GM21423 (cell line): ENCODE data around the gene PAQR6.

Experiments used
- ATAC-seq: cut with Tn5 transposase; IDR thresholded peaks from one replicate; pipeline ENCODE4 v1.9.1; 2021; ENCODE audit warnings: mild to moderate bottlenecking, moderate library complexity; ENCODE audit not compliant: unreplicated experiment

The PAQR6 gene

DNA sequence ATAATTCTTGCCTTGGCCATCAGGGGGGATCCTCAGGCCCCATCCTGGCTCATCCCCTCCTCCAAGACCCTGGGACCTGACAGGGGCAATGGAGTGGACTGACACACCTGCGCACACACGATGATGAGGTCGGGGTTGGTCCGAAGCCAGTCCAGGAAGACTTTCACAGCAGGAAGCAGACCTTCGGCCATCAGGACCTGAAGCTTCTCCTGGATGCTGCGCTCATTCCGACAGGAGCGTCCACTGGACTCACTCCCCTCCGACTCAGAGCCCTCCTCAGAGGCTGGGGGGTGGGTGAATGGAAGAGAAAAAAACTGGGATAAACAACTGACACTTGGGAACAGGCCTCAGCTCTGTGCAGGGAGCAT lies 15.4 kb upstream of the PAQR6 start:
- ATAC-seq, result no peak

DNA sequence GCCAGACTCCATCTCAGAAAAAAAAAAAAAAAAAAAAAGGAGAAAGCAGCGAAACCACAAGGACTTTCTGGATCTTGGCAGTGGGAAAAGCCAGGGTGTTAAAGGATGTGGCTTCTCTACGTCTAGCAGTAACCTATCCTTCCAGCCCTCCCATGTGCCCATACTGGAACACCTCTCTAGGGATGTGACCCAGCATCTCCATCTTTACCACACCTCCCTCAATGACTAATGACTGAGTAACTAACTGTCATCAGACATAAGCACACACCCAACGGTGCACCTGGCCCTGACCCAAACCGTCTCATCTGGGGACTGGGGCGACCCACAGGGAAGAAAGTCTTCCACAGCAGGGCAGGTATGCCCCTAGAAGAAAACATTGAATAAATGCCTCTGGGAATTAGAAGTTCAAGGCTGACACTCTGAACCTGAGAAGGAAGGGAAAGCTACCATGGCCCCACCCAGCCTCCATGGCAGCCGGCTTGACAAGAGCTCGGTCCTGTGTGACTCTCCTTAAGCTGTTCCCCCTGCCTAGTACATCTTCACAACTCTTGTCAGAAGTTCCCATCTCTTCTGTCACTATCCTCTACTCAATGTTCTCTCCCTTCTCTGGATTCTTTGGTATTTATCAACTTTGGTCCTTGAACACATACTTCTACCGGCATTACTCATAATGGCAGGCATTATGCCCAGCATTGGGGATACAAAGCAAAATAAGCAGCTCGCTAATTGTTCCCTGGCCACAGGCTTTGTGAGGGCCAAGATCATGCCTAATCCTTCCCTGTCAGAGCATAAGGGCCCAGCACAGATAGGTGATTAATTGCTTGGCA lies 14.8 kb upstream of the PAQR6 start:
- ATAC-seq, result no peak

DNA sequence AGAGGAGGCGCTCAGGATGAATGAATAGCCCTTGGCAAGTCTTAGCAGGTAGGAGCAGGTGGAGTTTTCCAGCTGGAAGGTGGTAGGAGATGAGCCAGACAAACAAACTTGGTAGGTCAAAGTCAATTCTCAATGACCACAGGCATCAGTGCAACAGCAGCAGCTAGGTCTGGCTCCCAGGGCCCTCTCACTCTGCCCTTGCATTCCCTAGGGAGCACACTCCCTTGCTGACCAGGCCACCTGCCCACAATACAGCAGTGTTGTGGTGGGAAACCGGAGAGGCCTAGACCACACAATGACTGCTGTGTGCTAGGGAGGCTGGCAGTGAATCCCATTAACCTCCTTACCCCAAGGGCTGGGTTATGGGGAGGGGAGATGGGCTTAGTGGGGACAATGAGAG lies 13.0 kb upstream of the PAQR6 start:
- ATAC-seq, result no peak

DNA sequence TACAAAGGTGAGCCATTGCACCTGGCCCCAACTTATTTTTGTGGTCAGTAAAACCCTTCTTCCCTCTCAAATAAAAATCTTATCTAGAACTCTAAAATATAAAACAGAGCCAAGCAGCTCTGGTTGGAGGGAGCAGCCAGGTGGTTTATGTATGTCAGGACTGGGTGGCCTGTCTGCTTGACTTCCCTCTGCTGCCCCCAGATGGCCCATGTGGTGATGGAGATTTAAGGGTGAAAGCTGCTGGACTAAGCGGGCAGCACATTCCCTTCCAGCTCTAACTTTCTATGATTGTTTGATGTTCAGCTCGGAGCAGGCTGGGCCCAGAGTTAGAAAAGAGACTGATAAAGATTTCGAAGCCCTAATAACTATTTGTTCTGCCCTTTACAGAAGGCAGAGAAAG lies 11.9 kb upstream of the PAQR6 start:
- no peak for ATAC-seq

DNA sequence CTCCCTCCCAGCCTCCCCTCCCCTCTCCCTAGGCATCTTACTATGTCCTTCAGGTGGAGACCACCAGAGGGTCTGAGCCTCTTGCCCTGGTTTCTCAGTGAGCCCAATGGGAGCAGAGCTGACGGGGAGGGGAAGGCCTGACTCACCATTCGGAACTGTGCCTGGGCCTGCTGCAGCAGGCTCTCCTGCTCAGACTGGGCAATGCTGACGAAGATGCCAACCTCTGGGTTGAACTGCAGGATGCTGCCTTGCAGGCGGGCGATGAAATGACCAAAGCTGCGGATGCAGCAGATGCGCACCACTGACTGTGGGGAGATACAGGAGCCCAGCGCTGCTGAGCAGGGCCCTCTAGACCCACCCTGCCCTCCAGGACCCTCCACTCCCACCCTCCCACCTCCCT lies 11.0 kb upstream of the PAQR6 start:
- no peak for ATAC-seq

DNA sequence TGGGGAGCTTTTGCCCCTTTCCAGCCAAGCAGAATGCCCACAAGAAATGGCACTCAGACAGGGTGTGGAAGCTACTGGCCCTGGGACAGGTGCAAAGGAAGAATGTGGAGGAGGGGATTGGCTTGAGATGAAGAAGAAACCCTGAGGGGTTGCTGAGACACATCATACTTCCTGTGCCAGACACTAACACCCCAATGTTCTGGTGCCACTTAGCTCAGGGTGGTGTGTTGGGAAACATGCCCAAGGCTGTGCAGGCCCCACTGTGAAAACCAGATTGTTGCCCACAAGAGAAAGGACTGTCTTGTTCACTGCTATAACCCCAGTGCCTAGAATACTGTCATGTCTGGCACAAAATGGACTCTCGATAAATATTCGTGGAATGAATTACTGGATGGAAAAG lies 9.9 kb upstream of the PAQR6 start:
- ATAC-seq, result no peak

DNA sequence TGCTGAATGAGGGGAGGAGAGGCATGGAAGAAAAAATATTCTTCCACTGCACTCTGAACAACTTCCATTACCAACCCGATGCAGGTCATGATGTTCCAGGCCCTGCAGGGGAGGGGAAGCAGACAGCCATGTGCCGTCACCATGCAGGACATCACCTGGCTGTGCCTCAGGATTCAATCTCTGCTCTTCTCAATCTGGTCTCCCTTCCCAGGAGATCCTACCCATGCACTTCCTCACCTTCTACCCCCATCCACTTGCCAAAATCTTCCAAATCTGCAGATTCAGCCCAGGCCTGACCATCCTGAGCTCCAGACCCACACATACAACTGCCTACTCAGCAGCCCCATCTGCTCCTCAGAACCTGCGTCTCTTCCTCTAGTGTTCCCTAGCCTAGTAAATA lies 5.8 kb upstream of the PAQR6 start:
- no peak for ATAC-seq

DNA sequence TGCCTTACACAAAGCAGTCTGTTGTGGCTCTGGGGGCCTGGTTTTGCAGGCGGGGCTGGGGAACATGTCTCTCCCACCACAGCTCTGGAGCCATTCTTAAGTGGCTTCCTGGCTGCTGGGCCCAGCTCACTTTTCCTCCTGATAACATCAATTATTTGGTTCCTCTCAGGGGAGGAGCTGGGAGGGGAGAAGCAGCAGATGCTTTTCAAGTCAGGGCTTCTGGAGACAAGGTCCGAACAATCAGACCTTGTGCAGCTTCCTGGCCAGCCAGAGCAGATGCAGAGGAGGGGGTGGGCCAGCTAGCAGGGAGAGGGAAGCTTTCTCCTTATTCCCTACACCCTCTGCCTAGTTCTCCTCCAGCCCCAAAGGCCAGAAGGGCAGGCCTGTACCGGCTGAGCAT lies 3.7 kb upstream of the PAQR6 start:
- ATAC-seq, result no peak

DNA sequence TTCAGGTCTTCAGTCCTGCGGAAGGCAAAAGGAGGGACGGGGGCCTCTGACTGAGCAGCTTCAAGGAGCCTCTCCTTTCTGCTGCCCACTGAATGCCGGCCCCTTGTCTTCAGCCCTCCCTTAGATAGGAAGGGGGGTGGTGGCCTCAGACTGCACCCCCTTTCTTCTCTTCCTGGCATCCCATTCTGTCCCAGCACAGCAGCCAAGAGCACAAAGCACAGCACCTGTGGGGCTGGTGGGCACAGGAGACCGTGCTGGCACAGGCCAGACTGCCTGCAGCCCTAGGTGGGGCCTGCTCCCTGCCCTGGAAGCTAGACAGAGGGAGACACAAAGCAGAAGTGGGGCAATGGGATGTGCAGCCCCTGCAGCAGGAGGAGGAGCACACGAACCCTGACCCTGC lies 1.7 kb upstream of the PAQR6 start:
- no peak for ATAC-seq

DNA sequence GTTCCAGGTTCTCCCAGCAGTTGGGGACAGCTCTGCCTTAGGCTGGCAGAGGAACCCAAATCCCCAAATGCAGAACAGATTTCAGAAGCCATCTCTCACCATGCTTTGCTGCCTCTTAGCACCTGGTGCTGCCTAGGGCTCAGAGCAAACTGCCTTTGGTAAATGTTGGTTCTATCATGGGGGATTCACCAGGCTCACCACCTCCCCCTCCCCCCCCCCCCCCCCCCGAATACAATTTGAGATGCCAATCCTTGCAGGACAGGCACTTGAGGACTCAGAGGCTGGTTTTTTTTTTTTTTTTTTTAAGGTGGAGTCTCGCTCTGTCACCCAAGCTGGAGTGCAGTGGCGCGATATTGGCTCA lies 447 bp upstream of the PAQR6 start:
- ATAC-seq, result no peak

DNA sequence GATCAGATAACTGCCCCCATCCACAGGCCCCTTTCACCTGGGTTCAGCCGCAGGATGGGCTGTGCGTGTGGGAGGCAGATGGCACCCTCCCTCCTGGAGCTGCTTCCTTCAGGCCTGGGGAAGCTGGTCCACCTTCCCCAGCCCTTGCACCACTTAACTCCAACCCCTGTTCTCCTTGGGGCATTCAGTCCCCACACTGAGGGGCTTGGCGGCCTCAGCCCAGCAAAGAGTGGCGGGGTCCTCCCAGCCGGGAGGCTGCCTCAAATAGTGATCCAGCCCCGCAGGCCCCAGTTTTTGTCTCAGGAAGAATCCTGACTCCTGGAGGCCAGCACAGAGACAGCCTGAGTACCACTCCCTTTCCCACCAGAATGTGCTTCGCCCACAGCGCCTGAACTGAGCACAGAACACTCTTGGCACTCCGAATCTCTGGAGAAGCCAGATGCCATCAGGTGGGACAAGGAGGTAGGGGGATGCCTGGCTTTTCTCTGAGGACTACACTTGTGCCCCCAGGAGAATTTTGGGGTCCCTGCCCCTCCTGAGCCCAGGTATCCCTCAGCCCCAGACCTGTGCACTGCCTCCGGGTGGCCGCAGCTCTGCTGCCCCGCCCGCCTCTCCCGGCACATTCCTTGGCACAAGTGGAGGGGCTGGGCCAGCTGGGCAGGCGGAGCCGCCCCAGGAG lies 936 bp downstream of the PAQR6 start:
- ATAC-seq, result no peak

DNA sequence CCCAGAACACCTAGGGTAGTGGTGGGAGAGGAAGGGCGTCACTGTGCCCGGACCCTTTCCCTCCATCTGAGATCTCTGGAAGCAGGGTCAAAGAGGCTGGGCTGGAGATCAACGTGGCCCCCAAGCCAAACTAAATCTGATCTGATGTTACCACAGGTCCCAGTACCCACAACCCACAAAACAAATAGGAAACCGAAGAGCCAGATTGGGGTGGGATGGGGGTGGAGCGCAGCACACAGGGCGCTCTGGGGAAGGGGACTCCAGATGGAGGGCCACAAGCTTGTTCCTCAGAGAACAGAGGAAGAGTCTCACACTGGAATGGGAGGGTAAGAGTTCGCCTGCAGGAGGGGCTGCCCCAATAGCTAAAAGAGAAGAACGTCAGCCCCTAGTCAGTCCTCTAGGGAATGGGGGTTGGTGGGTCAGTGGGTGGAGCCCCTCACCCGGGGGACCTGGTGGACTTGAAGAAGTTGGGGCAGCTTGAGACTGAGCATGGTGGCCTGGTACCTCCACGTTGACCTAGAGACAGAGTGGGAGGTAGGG lies 1.5 kb downstream of the PAQR6 start:
- no peak for ATAC-seq

DNA sequence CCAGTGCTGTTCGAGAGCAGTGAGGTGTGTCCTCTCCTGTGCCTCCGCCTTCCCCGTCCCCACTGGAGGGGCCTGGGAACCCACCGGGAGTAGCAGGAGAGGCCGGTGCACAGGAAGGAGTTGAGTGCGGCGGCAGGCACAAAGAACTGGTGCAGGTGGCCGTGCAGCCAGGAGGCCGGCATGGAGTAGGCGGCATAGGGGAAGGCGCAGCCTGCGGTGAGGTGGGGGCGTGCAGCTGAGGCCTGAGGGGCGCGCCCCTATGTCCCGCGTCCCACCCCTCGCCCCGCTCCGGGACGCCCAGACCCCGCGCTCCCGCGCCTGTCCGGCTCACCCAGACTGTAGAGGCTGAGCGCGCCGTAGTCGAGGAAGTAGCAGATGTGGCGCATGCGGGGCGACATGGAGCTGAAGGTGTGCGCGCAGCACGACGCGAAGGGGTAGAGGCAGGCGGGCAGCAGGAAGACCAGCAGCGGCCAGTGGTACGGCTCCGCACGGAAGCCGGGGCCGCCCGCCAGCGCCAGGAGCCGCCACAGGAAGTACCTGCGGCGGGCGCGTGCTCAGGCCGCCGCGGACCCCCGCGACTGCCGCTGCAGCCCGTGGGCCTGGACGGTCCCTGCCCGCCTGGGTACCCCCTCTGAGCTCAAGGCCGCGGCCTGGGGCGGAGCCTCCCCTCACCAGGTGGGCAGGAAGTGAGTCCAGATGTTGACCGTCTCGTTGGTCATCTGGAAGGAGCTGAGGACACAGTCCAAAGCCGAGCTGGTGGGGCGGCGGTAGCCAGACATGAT lies 2.2 kb downstream of the PAQR6 start:
- ATAC-seq, result no peak

DNA sequence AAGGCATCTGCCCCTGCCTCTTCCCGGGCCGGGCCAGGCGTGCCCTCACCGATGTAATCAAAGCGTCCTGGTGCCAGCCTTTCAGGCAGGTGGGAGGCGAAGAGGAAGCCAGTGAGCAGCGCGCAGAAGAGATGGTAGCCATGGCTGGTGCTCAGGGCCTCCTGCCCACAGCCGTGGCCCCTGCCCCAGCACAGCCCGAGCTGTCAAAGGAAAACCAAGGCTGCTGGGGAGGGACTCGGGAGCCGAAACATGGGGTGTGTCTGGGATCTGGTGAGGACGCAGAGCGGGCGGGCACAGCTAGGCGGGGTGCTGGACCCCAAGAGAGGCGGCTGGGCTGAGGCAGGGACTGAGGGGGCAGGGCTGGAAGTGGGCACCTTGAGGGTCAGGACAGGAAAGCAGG lies 3.1 kb downstream of the PAQR6 start:
- ATAC-seq, result no peak

DNA sequence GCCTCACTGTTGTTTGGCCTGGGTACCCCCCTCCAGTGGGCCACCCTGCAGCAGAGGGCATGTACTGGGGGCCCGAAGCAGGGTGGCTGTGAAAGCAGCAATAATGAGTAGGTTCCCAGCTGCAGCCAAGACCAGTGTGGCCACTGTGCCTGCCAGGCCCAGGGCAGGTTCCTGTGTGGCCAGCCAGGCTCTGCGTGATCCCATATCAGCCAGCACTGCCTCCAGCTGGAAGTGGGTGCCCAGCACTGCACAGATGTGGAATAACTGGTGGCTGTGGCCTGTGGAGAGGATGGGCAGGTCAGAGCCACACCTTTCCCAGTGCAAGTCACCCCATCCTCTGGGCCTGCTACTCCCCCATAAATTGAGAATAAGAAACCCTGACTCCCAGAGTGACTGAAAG lies 3.7 kb downstream of the PAQR6 start:
- ATAC-seq, result no peak

DNA sequence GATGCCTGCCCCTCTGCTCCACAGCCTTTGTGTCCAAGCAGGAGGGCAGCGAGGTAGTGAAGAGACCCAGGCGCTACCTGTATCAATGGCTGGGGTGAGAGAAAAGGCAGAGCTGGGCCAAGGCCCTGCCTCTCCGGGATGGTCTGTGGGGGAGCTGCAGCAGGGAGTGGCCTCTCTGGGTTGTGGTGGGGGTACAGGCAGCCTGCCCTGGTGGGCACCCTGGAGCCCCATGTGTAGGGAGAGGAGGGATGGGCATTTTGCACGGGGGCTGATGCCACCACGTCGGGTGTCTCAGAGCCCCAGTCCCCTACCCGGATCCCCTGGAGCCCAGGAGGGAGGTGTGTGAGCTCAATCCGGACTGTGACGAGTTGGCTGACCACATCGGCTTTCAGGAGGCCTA lies 5.1 kb downstream of the PAQR6 start:
- ATAC-seq, result no peak

DNA sequence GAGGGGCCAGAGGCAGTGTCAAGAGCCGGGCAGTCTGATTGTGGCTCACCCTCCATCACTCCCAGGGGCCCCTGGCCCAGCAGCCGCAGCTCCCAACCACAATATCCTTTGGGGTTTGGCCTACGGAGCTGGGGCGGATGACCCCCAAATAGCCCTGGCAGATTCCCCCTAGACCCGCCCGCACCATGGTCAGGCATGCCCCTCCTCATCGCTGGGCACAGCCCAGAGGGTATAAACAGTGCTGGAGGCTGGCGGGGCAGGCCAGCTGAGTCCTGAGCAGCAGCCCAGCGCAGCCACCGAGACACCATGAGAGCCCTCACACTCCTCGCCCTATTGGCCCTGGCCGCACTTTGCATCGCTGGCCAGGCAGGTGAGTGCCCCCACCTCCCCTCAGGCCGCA lies 5.9 kb downstream of the PAQR6 start, which contains the start of gene BGLAP:
Gene BGLAP (plus strand): TSS at position 259 of the 400 bp plus-strand sequence. CDS start 48 bp downstream, at position 307.
- no peak for ATAC-seq

DNA sequence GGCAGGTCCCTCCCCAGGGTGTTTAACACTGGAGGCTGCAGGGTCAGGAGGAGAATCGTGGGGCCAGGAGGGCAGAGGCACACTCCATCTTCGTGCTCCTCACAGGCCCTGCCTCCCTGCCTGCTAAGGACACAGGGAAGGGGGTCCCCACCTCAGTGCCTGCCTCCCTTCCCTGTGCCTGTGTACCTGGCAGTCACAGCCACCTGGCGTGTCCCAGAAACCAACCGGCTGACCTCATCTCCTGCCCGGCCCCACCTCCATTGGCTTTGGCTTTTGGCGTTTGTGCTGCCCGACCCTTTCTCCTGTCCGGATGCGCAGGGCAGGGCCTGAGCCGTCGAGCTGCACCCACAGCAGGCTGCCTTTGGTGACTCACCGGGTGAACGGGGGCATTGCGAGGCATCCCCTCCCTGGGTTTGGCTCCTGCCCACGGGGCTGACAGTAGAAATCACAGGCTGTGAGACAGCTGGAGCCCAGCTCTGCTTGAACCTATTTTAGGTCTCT lies 6.5 kb downstream of the PAQR6 start:
- no peak for ATAC-seq

DNA sequence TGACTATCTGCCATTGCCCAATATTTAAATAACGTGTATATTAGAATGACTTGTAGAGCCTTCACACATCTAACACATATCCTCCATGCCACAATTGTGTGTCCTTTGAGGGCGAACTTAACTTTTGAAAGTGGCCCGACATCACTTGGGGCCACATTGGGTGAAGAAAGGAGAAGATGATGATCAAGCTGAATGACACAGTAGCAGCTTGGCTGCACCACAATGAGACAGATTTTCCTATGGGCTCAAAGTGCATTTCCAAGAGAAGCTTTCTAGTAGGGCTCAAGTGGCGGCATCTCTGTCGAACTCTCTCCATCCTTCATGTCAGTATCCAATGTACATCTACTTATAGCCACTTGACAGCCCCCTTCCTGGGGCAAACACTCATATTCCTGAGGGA lies 9.6 kb downstream of the PAQR6 start:
- no peak for ATAC-seq

DNA sequence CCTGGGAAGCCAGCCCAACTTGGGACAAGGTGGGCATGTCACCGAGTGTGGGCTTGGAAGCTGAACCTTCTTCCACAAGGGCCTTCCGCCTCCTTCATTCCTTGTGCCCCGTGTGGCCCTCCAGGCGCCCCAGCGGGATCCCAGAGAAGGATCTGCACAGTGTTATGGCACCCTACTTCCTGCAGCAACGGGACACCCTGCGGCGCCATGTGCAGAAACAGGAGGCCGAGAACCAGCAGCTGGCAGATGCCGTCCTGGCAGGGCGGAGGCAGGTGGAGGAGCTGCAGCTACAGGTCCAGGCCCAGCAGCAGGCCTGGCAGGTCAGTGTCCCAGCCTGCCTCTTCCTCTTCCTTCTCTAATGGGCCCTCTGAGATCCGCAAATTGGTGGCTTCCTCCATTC lies 11.7 kb downstream of the PAQR6 start:
- no peak for ATAC-seq

DNA sequence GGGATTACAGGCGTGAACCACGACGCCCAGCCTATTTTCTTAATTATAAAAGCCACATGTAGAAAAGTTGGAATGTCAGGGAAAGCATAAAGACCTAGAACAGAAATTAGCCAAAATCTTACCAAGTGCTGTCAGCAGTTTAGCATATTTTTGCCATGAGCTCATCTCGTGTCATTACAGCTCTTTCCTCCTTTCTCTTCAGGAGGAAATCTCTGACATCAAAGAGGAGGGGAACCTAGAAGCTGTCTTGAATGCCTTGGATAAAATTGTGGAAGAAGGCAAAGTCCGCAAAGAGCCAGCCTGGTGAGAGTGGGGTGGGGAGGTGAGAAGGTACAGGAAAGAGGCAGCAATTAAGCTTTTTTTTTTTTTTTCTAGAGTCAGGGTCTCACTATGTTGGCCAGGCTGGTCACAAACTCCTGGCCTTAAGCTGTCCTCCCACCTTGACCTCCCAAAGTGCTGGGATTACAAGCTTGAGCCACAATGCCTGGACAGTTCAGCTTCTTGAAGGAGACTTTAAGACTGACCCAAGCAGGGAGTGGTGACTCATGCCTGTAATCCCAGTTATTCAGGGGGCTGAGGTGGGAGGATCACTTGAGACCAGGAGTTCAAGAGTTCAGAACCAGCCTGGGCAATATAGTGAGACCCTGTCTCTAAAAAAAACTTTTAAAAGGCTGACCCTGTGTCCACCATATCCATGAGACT lies 14.3 kb downstream of the PAQR6 start:
- no peak for ATAC-seq
